Type B pancreatic cell (in vitro differentiated cells): ENCODE measurements around the gene TMEM271. TPM values are rescaled to one million over a fixed set of nuclear protein-coding genes. Genes with fewer than 3 reads are reported as not detected.

ENCODE experiments used
- DNase-seq: peaks from one replicate; pipeline ENCODE4 v3.0.0; 2021; ENCODE audit warnings: mixed read lengths; ENCODE audit not compliant: unreplicated experiment; ENCODE audit errors: extremely low spot score
- H3K27ac Mint-ChIP-seq: 2 replicates; pipeline ENCODE4 v1.8.0; 2021; ENCODE audit warnings: mild to moderate bottlenecking, mixed read lengths
- H3K27me3 Mint-ChIP-seq: 2 replicates; pipeline ENCODE4 v1.8.0; 2021; ENCODE audit warnings: mixed read lengths
- H3K36me3 Mint-ChIP-seq: 2 replicates; pipeline ENCODE4 v1.8.0; 2021; ENCODE audit warnings: mixed read lengths
- H3K4me1 Mint-ChIP-seq: one replicate; pipeline ENCODE4 v1.8.0; 2021; ENCODE audit warnings: mixed read lengths; ENCODE audit not compliant: unreplicated experiment
- H3K4me3 Mint-ChIP-seq: 2 replicates; pipeline ENCODE4 v1.8.0; 2021; ENCODE audit warnings: mild to moderate bottlenecking, mixed read lengths
- H3K9me3 Mint-ChIP-seq: 2 replicates; pipeline ENCODE4 v1.8.0; 2021; ENCODE audit warnings: mixed read lengths
- CTCF ChIP-seq: fragments of 200-600 bp; sonication (generic); conservative IDR thresholded peaks from 2 replicates; pipeline ENCODE4 v1.5.0; 2021; ENCODE audit warnings: antibody characterized with exemption, mild to moderate bottlenecking
- total RNA-seq: library from RNA; stranded (reverse); gene quantifications from 2 replicates; pipeline ENCODE4 v1.2.1, GENCODE V29; 2021; ENCODE audit warnings: low replicate concordance

TMEM271 gene
- total RNA-seq, 1 donor from 2014 or later: 0.36 TPM

- Mint-ChIP-seq H3K36me3 (no peaks in the 10 kb centered on the region), H3K27ac (no peak overlapping the region), H3K4me3 (no peak overlapping the region), H3K4me1 (peaks cover 4% of the 10 kb centered on the region), H3K9me3 (no peaks in the 10 kb centered on the region), H3K27me3 (peaks cover 14% of the 10 kb centered on the region)
- TF ChIP-seq CTCF: no peak
- no peak for DNase-seq
These were observed 47.2 kb upstream of the TMEM271 start for GRCh38 chr4:622996-623913.

- no peak overlapping the region for H3K4me3 Mint-ChIP-seq
- DNase-seq: no peak
These were observed 46.2 kb upstream of the TMEM271 start for GRCh38 chr4:622071-622995.

GRCh38 chr4:621296-622070 is 45.4 kb upstream of the TMEM271 start:
- Mint-ChIP-seq H3K9me3 (no peaks in the 10 kb centered on the region), H3K27ac (no peak overlapping the region), H3K36me3 (no peaks in the 10 kb centered on the region), H3K4me1 (peaks cover 4% of the 10 kb centered on the region), H3K4me3 (no peak overlapping the region), H3K27me3 (peaks cover 20% of the 10 kb centered on the region)
- TF ChIP-seq CTCF: no peak
- peak; percentile 31 for DNase-seq

More at GRCh38 chr4:622071-622995, 46.2 kb upstream of the TMEM271 start:
- Mint-ChIP-seq H3K27ac (no peak overlapping the region), H3K4me1 (peaks cover 4% of the 10 kb centered on the region), H3K27me3 (peaks cover 20% of the 10 kb centered on the region), H3K36me3 (no peaks in the 10 kb centered on the region), H3K9me3 (no peaks in the 10 kb centered on the region)
- no peak for TF ChIP-seq CTCF

GRCh38 chr4:620851-621261 is 44.8 kb upstream of the TMEM271 start:
- DNase-seq: peak; percentile 61
- H3K27ac Mint-ChIP-seq: no peak overlapping the region
- H3K27me3 Mint-ChIP-seq: peaks cover 20% of the 10 kb centered on the region
- peaks cover 4% of the 10 kb centered on the region for H3K4me1 Mint-ChIP-seq
- no peaks in the 10 kb centered on the region for H3K36me3 Mint-ChIP-seq
- no peak for TF ChIP-seq CTCF
- no peak overlapping the region for H3K4me3 Mint-ChIP-seq
- no peaks in the 10 kb centered on the region for H3K9me3 Mint-ChIP-seq

GRCh38 chr4:620201-620600 is 44.1 kb upstream of the TMEM271 start:
- Mint-ChIP-seq H3K4me3 (no peak overlapping the region), H3K4me1 (peaks cover 4% of the 10 kb centered on the region), H3K27me3 (peaks cover 27% of the 10 kb centered on the region), H3K36me3 (no peaks in the 10 kb centered on the region), H3K9me3 (no peaks in the 10 kb centered on the region), H3K27ac (no peak overlapping the region)
- TF ChIP-seq CTCF: no peak
- DNase-seq: no peak
